ENCODE data around the gene LRRC27. TPM values are rescaled to one million over a fixed set of nuclear protein-coding genes. Genes with fewer than 3 reads are reported as not detected.

Gene LRRC27
- total and polyA plus RNA-seq, 8 donors: 11.7 to 35.1 (median 28.3) TPM

GRCh38 chr10:132394936-132395703 lies 63.1 kb downstream of the LRRC27 start:
- Histone ChIP-seq H3K27me3 (no peaks in the 10 kb centered on the region), H3K27ac (peak overlapping the region; percentile 88 to 92), H3K4me1 (peaks cover 19 to 42% of the 10 kb centered on the region in 2 donors), H3K9me3 (no peaks in the 10 kb centered on the region), H3K36me3 (no peaks in the 10 kb centered on the region), H3K4me3 (peak overlapping the region in 1 of 2 donors; percentile 72)
- peak; percentile 0 for ATAC-seq
- peak in 1 of 4 donors; percentile 79 for DNase-seq
- TF ChIP-seq CTCF (IDR thresholded peaks at IDR 0.05): no peak
- intact Hi-C loops (cut with DNase I): no loop called here

GRCh38 chr10:132395704-132396493 lies 63.9 kb downstream of the LRRC27 start:
- DNase-seq (peak in 3 of 4 donors; percentile 71 to 93 (median 73)), ATAC-seq (peak; percentile 69)
- Histone ChIP-seq H3K9me3 (no peaks in the 10 kb centered on the region), H3K36me3 (no peaks in the 10 kb centered on the region), H3K4me1 (peaks cover 24 to 50% of the 10 kb centered on the region in 2 donors), H3K27me3 (no peaks in the 10 kb centered on the region), H3K27ac (peak overlapping the region; percentile 88 to 92), H3K4me3 (peak overlapping the region; percentile 41 to 72)
- TF ChIP-seq CTCF (IDR thresholded peaks at IDR 0.05): no peak
- intact Hi-C loops (cut with DNase I): no loop called here

GRCh38 chr10:132396494-132397035 lies 64.6 kb downstream of the LRRC27 start:
- peak in 2 of 4 donors; percentile 80 to 93 for DNase-seq
- no peaks in the 10 kb centered on the region for H3K36me3 ChIP-seq
- no peaks in the 10 kb centered on the region for H3K27me3 ChIP-seq
- peaks cover 27 to 56% of the 10 kb centered on the region in 2 donors for H3K4me1 ChIP-seq
- peak; percentile 53 for ATAC-seq
- H3K4me3 ChIP-seq: peak overlapping the region; percentile 41 to 72
- no peak for TF ChIP-seq CTCF (IDR thresholded peaks at IDR 0.05)
- intact Hi-C loops (cut with DNase I): no loop called here
- peak overlapping the region; percentile 88 to 92 for H3K27ac ChIP-seq
- H3K9me3 ChIP-seq: no peaks in the 10 kb centered on the region

- peak in 1 of 4 donors; percentile 93 for DNase-seq
- peaks cover 27 to 62% of the 10 kb centered on the region in 2 donors for H3K4me1 ChIP-seq
These were observed 65.1 kb downstream of the LRRC27 start, which contains the start of gene PWWP2B for GRCh38 chr10:132397036-132397541. Gene PWWP2B (plus strand): TSS chr10:132397200. CDS start chr10:132397227, 27 bp downstream.

More at GRCh38 chr10:132397036-132397541, 65.1 kb downstream of the LRRC27 start, which contains the start of gene PWWP2B:
- Histone ChIP-seq H3K27me3 (no peaks in the 10 kb centered on the region), H3K27ac (peak within 1 kb of the TSS; percentile 88 to 92), H3K36me3 (no peaks in the 10 kb centered on the region), H3K4me3 (peak within 1 kb of the TSS; percentile 64 to 72), H3K9me3 (no peaks in the 10 kb centered on the region)
- peak; percentile 7 for ATAC-seq
- TF ChIP-seq CTCF (IDR thresholded peaks at IDR 0.05): no peak
- intact Hi-C loops (cut with DNase I): no loop called here

Data from left lung (tissue), 10 donors.